Myocyte (in vitro differentiated cells): ENCODE results near the gene KCNQ1. TPM values are rescaled to one million over a fixed set of nuclear protein-coding genes. Genes with fewer than 3 reads are reported as not detected.

Experiments
- DNase-seq: peaks from one replicate; pipeline ENCODE4 v3.0.0-alpha.2; 2012; ENCODE audit warnings: low read depth
- total RNA-seq: library from RNA; depleted of rRNA; stranded (reverse); fragments of >200 nt; gene quantifications from 2 replicates; pipeline ENCODE4 v1.2.3, GENCODE V29; 2014

KCNQ1 gene
- total RNA-seq, 1 donor from 2014 or later: 0.32 TPM

GRCh38 chr11:2774173-2775082, 329.6 kb downstream of the KCNQ1 start:
- no peak for DNase-seq

GRCh38 chr11:2775083-2775625, 330.3 kb downstream of the KCNQ1 start:
- DNase-seq: no peak

GRCh38 chr11:2775626-2776350, 331.0 kb downstream of the KCNQ1 start:
- DNase-seq: no peak

- DNase-seq: no peak
Measured at GRCh38 chr11:2776351-2777061, 331.7 kb downstream of the KCNQ1 start.

GRCh38 chr11:2777386-2777785, 332.6 kb downstream of the KCNQ1 start:
- peak; percentile 56 for DNase-seq

GRCh38 chr11:2777871-2778629, 333.2 kb downstream of the KCNQ1 start:
- no peak for DNase-seq

- peak; percentile 85 for DNase-seq
Measured at GRCh38 chr11:2778630-2779498, 334.1 kb downstream of the KCNQ1 start.

GRCh38 chr11:2779499-2779980, 334.7 kb downstream of the KCNQ1 start:
- no peak for DNase-seq

- DNase-seq: no peak
Measured at GRCh38 chr11:2779981-2780849, 335.4 kb downstream of the KCNQ1 start.

- DNase-seq: no peak
Measured at GRCh38 chr11:2780850-2781407, 336.1 kb downstream of the KCNQ1 start.

GRCh38 chr11:2781408-2782274, 336.8 kb downstream of the KCNQ1 start:
- no peak for DNase-seq

- no peak for DNase-seq
Measured at GRCh38 chr11:2782769-2783168, 338.0 kb downstream of the KCNQ1 start.

GRCh38 chr11:2783536-2784082, 338.8 kb downstream of the KCNQ1 start:
- DNase-seq: no peak

GRCh38 chr11:2787816-2788167, 343.0 kb downstream of the KCNQ1 start:
- DNase-seq: no peak

GRCh38 chr11:2788168-2789071, 343.6 kb downstream of the KCNQ1 start:
- no peak for DNase-seq

- DNase-seq: no peak
Measured at GRCh38 chr11:2789331-2789730, 344.5 kb downstream of the KCNQ1 start.
